ENCODE results near the gene MINDY2.

DNA sequence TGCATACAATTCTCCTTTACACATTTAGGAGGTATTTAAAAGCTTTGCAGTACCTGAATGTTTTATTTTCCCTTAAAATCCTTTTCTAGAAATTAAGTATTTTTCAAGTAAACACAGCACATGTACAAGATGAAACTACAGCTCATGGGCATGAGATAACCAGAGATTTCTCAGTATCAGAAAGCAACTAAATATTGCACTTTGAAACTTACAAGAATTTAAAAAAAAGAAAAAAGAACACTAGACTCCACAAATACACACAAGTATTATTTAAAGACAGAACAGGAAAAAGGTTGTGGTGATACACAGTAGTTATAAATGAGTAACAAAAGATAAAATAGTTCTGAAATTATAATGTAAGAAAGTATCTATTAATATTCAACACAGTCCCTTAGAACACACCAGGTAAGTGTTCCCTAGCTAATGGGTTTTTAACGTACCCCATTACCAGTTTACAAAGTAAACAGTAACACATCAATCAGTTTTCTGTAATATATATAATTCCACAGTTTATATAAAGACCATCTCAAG lies 127.1 kb downstream of the MINDY2 start:
- TF ChIP-seq, protein P1, sequence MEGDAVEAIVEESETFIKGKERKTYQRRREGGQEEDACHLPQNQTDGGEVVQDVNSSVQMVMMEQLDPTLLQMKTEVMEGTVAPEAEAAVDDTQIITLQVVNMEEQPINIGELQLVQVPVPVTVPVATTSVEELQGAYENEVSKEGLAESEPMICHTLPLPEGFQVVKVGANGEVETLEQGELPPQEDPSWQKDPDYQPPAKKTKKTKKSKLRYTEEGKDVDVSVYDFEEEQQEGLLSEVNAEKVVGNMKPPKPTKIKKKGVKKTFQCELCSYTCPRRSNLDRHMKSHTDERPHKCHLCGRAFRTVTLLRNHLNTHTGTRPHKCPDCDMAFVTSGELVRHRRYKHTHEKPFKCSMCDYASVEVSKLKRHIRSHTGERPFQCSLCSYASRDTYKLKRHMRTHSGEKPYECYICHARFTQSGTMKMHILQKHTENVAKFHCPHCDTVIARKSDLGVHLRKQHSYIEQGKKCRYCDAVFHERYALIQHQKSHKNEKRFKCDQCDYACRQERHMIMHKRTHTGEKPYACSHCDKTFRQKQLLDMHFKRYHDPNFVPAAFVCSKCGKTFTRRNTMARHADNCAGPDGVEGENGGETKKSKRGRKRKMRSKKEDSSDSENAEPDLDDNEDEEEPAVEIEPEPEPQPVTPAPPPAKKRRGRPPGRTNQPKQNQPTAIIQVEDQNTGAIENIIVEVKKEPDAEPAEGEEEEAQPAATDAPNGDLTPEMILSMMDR (IDR thresholded peaks at IDR 0.05; ENCODE audit: borderline replicate concordance, extremely low read depth, low read length, poor library complexity, severe bottlenecking) = no peak
- no peak for TF ChIP-seq EZH2 (IDR thresholded peaks at IDR 0.05; ENCODE audit: borderline replicate concordance, low read depth, low read length, severe bottlenecking)
